DND-41 (cell line): Measurements from ENCODE around the gene TUBA4A.

ENCODE experiments used
- ATAC-seq: fragments of 200-7000 bp; cut with Tn5 transposase; 3 replicates; pipeline ENCODE4 v1.9.1; 2021; ENCODE audit warnings: low read depth; ENCODE audit not compliant: insufficient read depth
- DNase-seq: peaks from one replicate; pipeline ENCODE4 v3.0.0-alpha.2; 2020
- H2AFZ ChIP-seq: 2 replicates; pipeline ENCODE4 v1.6.0; 2012; ENCODE audit warnings: low read depth, low read length
- H3K27ac ChIP-seq: 2 replicates; pipeline ENCODE4 v1.5.1; 2012; ENCODE audit warnings: low read length, inconsistent platforms
- H3K27me3 ChIP-seq: fragments of 200-600 bp; sonication (generic); 2 replicates; pipeline ENCODE4 v1.6.0; 2012; ENCODE audit warnings: low read length, mild to moderate bottlenecking, inconsistent platforms; ENCODE audit not compliant: insufficient read depth, poor library complexity
- H3K36me3 ChIP-seq: 2 replicates; pipeline ENCODE4 v1.5.1; 2012; ENCODE audit warnings: low read length, inconsistent platforms; ENCODE audit not compliant: insufficient read depth
- H3K4me1 ChIP-seq: 2 replicates; pipeline ENCODE4 v1.5.1; 2012; ENCODE audit warnings: mild to moderate bottlenecking, low read length; ENCODE audit not compliant: insufficient read depth
- H3K4me2 ChIP-seq: 2 replicates; pipeline ENCODE4 v1.6.0; 2012; ENCODE audit warnings: mild to moderate bottlenecking, moderate library complexity, low read length, inconsistent platforms; ENCODE audit not compliant: insufficient read depth
- H3K4me3 ChIP-seq, 2 experiments: fragments of 200-600 bp in 1 of 2; shearing (Covaris generic) in 1 of 2; 2 replicates each; pipeline ENCODE4 v1.5.1; 2012 to 2016; ENCODE audit warnings: inconsistent platforms in 2 of 2, low read length in 2 of 2, mild to moderate bottlenecking in 2 of 2, low read depth in 1 of 2, moderate library complexity in 1 of 2
- H3K79me2 ChIP-seq: 2 replicates; pipeline ENCODE4 v1.6.0; 2012; ENCODE audit warnings: low read length, inconsistent platforms; ENCODE audit not compliant: insufficient read depth
- H3K9ac ChIP-seq: 2 replicates; pipeline ENCODE4 v1.6.0; 2012; ENCODE audit warnings: low read depth, mild to moderate bottlenecking, inconsistent platforms, low read length, moderate library complexity
- H3K9me3 ChIP-seq: 2 replicates; pipeline ENCODE4 v1.5.1; 2012; ENCODE audit warnings: low read length, moderate library complexity, mild to moderate bottlenecking, inconsistent platforms; ENCODE audit not compliant: insufficient read depth, severe bottlenecking
- H4K20me1 ChIP-seq: 2 replicates; pipeline ENCODE4 v1.6.0; 2012; ENCODE audit warnings: low read length; ENCODE audit not compliant: insufficient read depth
- EZH2 ChIP-seq: IDR thresholded peaks from 3 replicates; pipeline ENCODE4 v1.6.1; 2012; ENCODE audit warnings: borderline replicate concordance, low read depth, mild to moderate bottlenecking, moderate library complexity, low read length, inconsistent platforms; ENCODE audit not compliant: severe bottlenecking
- TF ChIP-seq, protein P1 (sequence below): IDR thresholded peaks from 2 replicates; pipeline ENCODE4 v1.5.1; 2012; ENCODE audit warnings: borderline replicate concordance, low read length, moderate library complexity, mild to moderate bottlenecking; ENCODE audit not compliant: poor library complexity, severe bottlenecking; ENCODE audit errors: extremely low read depth

The TUBA4A gene

DNA sequence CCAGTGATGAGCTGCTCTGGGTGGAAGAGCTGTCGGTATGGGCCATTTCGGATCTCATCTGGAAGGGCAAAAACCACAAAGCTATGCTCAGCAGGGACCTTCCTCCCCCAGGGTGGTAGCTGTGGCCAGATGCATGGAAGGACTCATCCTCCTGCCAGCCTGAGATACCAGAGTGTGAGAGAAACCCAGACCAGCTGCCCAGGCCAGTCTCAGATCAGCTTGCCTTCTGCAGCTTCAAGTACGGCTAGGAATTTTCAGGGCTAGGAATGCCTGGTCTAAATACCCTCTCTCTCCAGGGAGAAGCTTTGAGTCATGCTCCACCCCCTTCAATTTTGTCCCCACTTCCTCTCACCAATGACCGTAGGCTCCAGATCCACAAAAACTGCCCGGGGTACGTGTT lies 2.1 kb downstream of the TUBA4A start:
- Histone ChIP-seq H3K9ac (no peak overlapping the region), H3K9me3 (no peaks in the 10 kb centered on the region), H3K4me1 (peaks cover 58% of the 10 kb centered on the region), H3K79me2 (0 out of 2 replicates have a peak, but pooled peaks cover under 1% of the 10 kb centered on the region), H3K36me3 (peaks cover 6% of the 10 kb centered on the region), H3K4me3 (no peak overlapping the region), H3K27me3 (peaks cover 39% of the 10 kb centered on the region), H4K20me1 (peaks cover 51% of the 10 kb centered on the region), H3K27ac (no peak overlapping the region), H3K4me2 (no peak overlapping the region), H2AFZ (no peak overlapping the region)
- ATAC-seq = no peak
- TF ChIP-seq EZH2 = no peak
- TF ChIP-seq, protein P1, sequence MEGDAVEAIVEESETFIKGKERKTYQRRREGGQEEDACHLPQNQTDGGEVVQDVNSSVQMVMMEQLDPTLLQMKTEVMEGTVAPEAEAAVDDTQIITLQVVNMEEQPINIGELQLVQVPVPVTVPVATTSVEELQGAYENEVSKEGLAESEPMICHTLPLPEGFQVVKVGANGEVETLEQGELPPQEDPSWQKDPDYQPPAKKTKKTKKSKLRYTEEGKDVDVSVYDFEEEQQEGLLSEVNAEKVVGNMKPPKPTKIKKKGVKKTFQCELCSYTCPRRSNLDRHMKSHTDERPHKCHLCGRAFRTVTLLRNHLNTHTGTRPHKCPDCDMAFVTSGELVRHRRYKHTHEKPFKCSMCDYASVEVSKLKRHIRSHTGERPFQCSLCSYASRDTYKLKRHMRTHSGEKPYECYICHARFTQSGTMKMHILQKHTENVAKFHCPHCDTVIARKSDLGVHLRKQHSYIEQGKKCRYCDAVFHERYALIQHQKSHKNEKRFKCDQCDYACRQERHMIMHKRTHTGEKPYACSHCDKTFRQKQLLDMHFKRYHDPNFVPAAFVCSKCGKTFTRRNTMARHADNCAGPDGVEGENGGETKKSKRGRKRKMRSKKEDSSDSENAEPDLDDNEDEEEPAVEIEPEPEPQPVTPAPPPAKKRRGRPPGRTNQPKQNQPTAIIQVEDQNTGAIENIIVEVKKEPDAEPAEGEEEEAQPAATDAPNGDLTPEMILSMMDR = no peak
- no peak for DNase-seq

DNA sequence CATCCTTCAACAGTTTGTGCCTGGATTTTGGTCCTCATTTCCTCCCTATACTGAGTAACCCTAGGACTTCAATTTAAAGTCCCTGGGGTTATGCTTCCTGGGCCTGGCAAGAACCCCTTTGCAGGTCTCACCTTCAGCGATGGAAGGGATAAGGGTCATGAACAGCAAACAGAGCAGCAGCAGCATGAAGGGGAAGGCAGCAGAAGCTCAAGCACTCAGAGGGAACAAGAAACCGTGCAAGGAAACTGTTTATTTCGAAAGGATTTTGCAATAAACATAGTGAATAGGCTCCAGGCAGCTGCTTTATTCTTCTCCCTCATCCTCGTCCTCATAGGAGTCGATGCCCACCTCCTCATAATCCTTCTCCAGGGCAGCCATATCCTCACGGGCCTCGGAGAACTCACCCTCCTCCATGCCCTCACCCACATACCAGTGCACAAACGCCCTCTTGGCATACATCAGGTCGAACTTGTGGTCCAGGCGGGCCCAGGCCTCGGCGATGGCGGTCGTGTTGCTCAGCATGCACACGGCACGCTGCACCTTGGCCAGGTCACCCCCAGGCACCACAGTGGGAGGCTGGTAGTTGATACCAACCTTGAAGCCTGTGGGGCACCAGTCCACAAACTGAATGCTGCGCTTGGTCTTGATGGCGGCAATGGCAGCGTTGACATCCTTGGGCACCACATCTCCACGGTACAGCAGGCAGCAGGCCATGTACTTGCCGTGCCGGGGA lies 3.5 kb downstream of the TUBA4A start:
- no peak overlapping the region for H3K4me3 ChIP-seq
- H3K9ac ChIP-seq = no peak overlapping the region
- H3K4me2 ChIP-seq = no peak overlapping the region

DNA sequence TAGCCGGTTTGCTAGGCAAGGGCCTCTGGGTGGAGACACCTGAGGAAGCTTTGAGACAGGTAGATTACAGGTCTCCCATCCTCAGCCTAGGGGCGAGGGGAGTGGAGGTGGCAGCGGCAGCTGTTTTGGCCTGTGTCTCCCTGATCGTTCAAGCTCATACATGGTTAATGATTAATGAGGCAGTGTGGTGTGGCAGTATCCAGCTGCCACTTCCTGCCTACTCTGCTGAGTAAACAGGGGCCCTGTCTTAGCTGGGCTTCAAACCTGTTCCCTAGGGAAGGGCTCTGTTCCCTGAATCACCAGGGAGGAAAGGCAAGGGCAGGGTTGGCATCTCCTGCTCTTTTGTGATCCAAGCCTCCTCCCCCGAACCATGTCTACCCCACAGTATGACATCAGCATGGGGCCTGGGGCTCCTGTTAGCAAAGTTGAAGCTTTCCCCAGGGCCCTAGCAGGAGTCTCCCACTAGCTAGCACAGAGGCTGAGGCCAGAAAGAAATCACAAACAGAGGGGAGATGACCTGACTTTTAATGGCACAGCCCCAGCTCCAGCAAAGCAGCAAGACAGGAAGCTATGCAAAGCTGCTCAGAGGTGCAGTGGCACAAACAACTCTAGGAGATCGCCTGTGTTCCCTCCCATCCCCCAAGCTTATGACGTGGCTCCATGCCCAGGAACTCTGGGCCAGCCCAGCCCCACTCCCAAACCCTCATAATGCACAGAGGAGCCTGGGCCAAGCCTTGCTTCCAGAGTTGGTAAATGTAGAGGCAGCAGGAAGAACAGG lies 4.3 kb downstream of the TUBA4A start:
- peaks cover 14% of the 10 kb centered on the region for H3K79me2 ChIP-seq
- peaks cover 50% of the 10 kb centered on the region for H4K20me1 ChIP-seq
- no peak overlapping the region for H3K4me3 ChIP-seq
- 0 out of 2 replicates have a peak overlapping the region, but pooled peaks have one; percentile 10 for H3K27ac ChIP-seq
- ATAC-seq = no peak
- TF ChIP-seq EZH2 = no peak
- TF ChIP-seq, protein P1 = no peak
- no peak overlapping the region for H2AFZ ChIP-seq
- H3K36me3 ChIP-seq = peaks cover 6% of the 10 kb centered on the region
- H3K27me3 ChIP-seq = peaks cover 29% of the 10 kb centered on the region
- H3K9me3 ChIP-seq = no peaks in the 10 kb centered on the region
- no peak overlapping the region for H3K4me2 ChIP-seq
- H3K9ac ChIP-seq = no peak overlapping the region
- H3K4me1 ChIP-seq = peaks cover 70% of the 10 kb centered on the region
- peak; percentile 41 for DNase-seq

More for the DNA sequence above, 3.5 kb downstream of the TUBA4A start:
- ATAC-seq = no peak
- Histone ChIP-seq H3K36me3 (peaks cover 6% of the 10 kb centered on the region), H3K4me1 (peaks cover 68% of the 10 kb centered on the region), H4K20me1 (peaks cover 53% of the 10 kb centered on the region), H2AFZ (no peak overlapping the region), H3K27ac (no peak overlapping the region), H3K79me2 (peaks cover 14% of the 10 kb centered on the region), H3K27me3 (peaks cover 37% of the 10 kb centered on the region), H3K9me3 (no peaks in the 10 kb centered on the region)
- no peak for DNase-seq
- TF ChIP-seq EZH2 = no peak
- TF ChIP-seq, protein P1 = no peak
